Measurements from ENCODE around the gene AMDHD1. TPM values are rescaled to one million over a fixed set of nuclear protein-coding genes. Genes with fewer than 3 reads are reported as not detected.
A peak's percentile ranks its signal among the peaks of the same experiment; 100 is the strongest.

Gene AMDHD1
- polyA plus RNA-seq, 10 donors, result 0.08 to 0.32 (median 0.15) TPM; not detected in 2

- no peak for DNase-seq
These were observed 51.3 kb downstream of the AMDHD1 start for GRCh38 chr12:95994476-95994875.

GRCh38 chr12:95995238-95996031, 52.3 kb downstream of the AMDHD1 start:
- no peak for DNase-seq

GRCh38 chr12:95996034-95996658, 53.0 kb downstream of the AMDHD1 start, which contains the start of gene HAL:
Gene HAL (minus strand): TSS chr12:95996344. CDS start chr12:95995910, 434 bp downstream.
- no peak for DNase-seq

GRCh38 chr12:95997276-95997675, 54.1 kb downstream of the AMDHD1 start:
- DNase-seq, result no peak

GRCh38 chr12:95997911-95998510, 54.9 kb downstream of the AMDHD1 start:
- DNase-seq, result no peak

- DNase-seq, result peak; percentile 24 to 63 (median 42)
These were observed 55.6 kb downstream of the AMDHD1 start for GRCh38 chr12:95998611-95999286.

- no peak for DNase-seq
These were observed 56.4 kb downstream of the AMDHD1 start for GRCh38 chr12:95999484-95999883.

GRCh38 chr12:96000858-96001257, 57.7 kb downstream of the AMDHD1 start:
- DNase-seq, result no peak

- DNase-seq, result no peak
These were observed 63.6 kb downstream of the AMDHD1 start for GRCh38 chr12:96006727-96007126.

- DNase-seq, result no peak
These were observed 64.6 kb downstream of the AMDHD1 start for GRCh38 chr12:96007729-96008128.

- no peak for DNase-seq
These were observed 71.9 kb downstream of the AMDHD1 start for GRCh38 chr12:96014943-96015599.

GRCh38 chr12:96015672-96016071, 72.5 kb downstream of the AMDHD1 start:
- DNase-seq, result peak in 1 of 3 donors; percentile 26

Other genes with a start within 250 kb of the AMDHD1 start
- gene NTN4, start 152.6 kb upstream of the AMDHD1 start, polyA plus RNA-seq (ENCODE audit: insufficient read length in 10 of 10), result 10 to 100 TPM; 32.6 to 56.8 (median 46.3) TPM
- gene SNRPF, start 84.4 kb upstream of the AMDHD1 start, polyA plus RNA-seq (ENCODE audit: insufficient read length in 10 of 10), result 10 to 100 TPM; 49.3 to 72.3 (median 59.4) TPM
- gene CCDC38, start 717 bp upstream of the AMDHD1 start, polyA plus RNA-seq (ENCODE audit: insufficient read length in 10 of 10), result under 1 TPM in 2 of 10 donors, not detected in 8; 0.08 to 0.27 TPM
- gene HAL, start 53.0 kb downstream of the AMDHD1 start, polyA plus RNA-seq (ENCODE audit: insufficient read length in 10 of 10), result 1 to 10 TPM in 2 of 10 donors, under 1 TPM in 7, not detected in 1; 0.09 to 3.4 (median 0.24) TPM
- gene LTA4H, start 92.3 kb downstream of the AMDHD1 start, polyA plus RNA-seq (ENCODE audit: insufficient read length in 10 of 10), result 10 to 100 TPM; 65.0 to 88.5 (median 73.9) TPM